Activated naive CD8-positive, alpha-beta T cell treated with anti-CD3 and anti-CD28 coated beads, Interleukin-2, amount 10 ng/mL, durations not matched to agents 7 days and 5 days (primary cell): ENCODE data around the gene ZSCAN5B. TPM values are rescaled to one million over a fixed set of nuclear protein-coding genes. Genes with fewer than 3 reads are reported as not detected.

Experiments
- ATAC-seq: fragments of 150-1000 bp; cut with Tn5 transposase; one replicate; pipeline ENCODE4 v1.10.0; 2021; ENCODE audit warnings: low read depth, moderate library complexity
- POLR2A ChIA-PET: fragments of 350-600 bp; sonication (Branson Sonifier 250); formaldehyde crosslinking; loops from one replicate; lab custom pipeline; 2021; ENCODE audit warnings: antibody characterized with exemption; lab: Charles Lee
- DNase-seq: peaks from one replicate; pipeline ENCODE4 v3.0.0; 2021
- H3K27ac Mint-ChIP-seq: one replicate; pipeline ENCODE4 v1.8.0; 2022; ENCODE audit warnings: mild to moderate bottlenecking, mixed read lengths
- H3K27me3 Mint-ChIP-seq: one replicate; pipeline ENCODE4 v1.8.0; 2022; ENCODE audit warnings: mild to moderate bottlenecking, moderate library complexity, mixed read lengths
- H3K36me3 Mint-ChIP-seq: one replicate; pipeline ENCODE4 v1.8.0; 2021; ENCODE audit warnings: mild to moderate bottlenecking, mixed read lengths
- H3K4me1 Mint-ChIP-seq: one replicate; pipeline ENCODE4 v1.8.0; 2021; ENCODE audit warnings: mixed read lengths
- H3K4me3 Mint-ChIP-seq: one replicate; pipeline ENCODE4 v1.8.0; 2022; ENCODE audit warnings: mild to moderate bottlenecking, moderate library complexity, mixed read lengths
- H3K9me3 Mint-ChIP-seq: one replicate; pipeline ENCODE4 v1.8.0; 2021; ENCODE audit warnings: mixed read lengths
- total RNA-seq, 2 experiments: library from RNA; stranded (reverse); gene quantifications; one replicate each; pipeline ENCODE4 v1.2.3, GENCODE V29; 2021

The ZSCAN5B gene
- total RNA-seq, 2 experiments from 2014 or later: 0.20 TPM; not detected in 1

DNA sequence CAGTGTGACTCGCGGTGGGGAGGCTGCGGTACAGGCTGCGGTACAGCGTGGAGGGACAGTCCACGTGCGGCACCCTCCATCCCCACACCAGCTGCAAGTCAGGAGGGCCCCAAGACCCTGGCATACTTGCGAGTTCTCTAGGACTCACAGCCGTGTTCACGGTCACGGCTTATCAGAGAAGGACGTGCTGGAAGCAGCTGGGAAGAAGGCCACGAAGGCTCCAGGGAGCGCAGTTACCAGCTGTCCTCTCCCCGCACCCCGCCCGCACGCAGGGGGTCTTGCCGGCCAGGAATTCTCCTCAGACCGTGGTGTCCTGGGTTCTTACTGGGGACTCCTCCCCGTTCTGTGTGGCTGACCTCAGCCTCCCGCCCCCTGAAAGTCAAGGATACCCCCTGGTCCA is 50.3 kb downstream of the ZSCAN5B start:
- POLR2A ChIA-PET: interaction anchor here (0.6 to 1.1 kb wide), 2 partner anchors 26 to 725 kb away, joined by 4 to 7 read pairs; partner anchors contain the start of gene ZNF787
- peaks cover 16% of the 10 kb centered on the region for H3K4me1 Mint-ChIP-seq
- peaks cover 3% of the 10 kb centered on the region for H3K9me3 Mint-ChIP-seq
- no peaks in the 10 kb centered on the region for H3K27me3 Mint-ChIP-seq
- ATAC-seq: no peak
- H3K27ac Mint-ChIP-seq: no peak overlapping the region
- peaks cover 20% of the 10 kb centered on the region for H3K36me3 Mint-ChIP-seq
- no peak overlapping the region for H3K4me3 Mint-ChIP-seq
- DNase-seq: no peak

DNA sequence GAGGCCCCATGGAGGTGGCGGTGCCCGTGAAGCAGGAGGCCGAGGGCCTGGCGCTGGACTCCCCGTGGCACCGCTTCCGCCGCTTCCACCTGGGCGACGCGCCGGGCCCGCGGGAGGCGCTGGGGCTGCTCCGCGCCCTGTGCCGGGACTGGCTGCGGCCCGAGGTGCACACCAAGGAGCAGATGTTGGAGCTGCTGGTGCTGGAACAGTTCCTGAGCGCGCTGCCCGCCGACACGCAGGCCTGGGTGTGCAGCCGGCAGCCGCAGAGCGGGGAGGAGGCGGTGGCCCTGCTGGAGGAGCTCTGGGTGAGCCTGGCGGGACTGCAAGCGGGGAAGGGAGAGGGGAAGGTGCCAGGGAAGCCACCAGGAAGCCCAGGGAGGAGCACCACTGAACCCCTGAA is 50.7 kb downstream of the ZSCAN5B start:
- POLR2A ChIA-PET: interaction anchor here (0.6 to 1.1 kb wide), 2 partner anchors 26 to 724 kb away, joined by 4 to 7 read pairs; partner anchors contain the start of gene ZNF787
- H3K4me3 Mint-ChIP-seq: no peak overlapping the region
- H3K27me3 Mint-ChIP-seq: no peaks in the 10 kb centered on the region

DNA sequence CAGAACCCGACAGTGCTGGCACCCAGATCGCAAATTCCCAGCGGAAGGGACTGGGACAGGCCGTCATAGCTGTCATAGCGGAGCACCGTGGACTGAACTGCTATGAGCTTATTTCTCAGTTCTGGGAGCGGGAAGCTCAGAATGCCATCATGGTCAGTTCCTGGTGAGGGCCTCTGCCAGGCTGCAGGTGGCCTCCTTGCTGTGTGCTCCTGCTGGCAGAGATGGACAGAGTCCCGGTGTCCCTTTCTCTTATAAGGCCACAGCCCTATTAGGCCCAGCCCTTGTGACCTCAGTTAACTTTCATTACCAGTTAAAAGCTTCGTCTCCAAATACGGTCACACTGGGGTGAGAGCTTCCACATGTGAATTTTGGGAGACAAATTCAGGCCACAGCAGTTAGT is 51.9 kb downstream of the ZSCAN5B start:
- ATAC-seq: no peak
- peaks cover 21% of the 10 kb centered on the region for H3K4me1 Mint-ChIP-seq
- no peak overlapping the region for H3K27ac Mint-ChIP-seq
- no peak for DNase-seq
- POLR2A ChIA-PET: no interaction called here
- H3K27me3 Mint-ChIP-seq: no peaks in the 10 kb centered on the region
- H3K9me3 Mint-ChIP-seq: peaks cover 3% of the 10 kb centered on the region
- H3K4me3 Mint-ChIP-seq: no peak overlapping the region
- peaks cover 20% of the 10 kb centered on the region for H3K36me3 Mint-ChIP-seq

More for the DNA sequence above, 50.7 kb downstream of the ZSCAN5B start:
- Mint-ChIP-seq H3K9me3 (peaks cover 3% of the 10 kb centered on the region), H3K27ac (no peak overlapping the region), H3K4me1 (peaks cover 20% of the 10 kb centered on the region), H3K36me3 (peaks cover 20% of the 10 kb centered on the region)
- ATAC-seq (no peak), DNase-seq (no peak)

DNA sequence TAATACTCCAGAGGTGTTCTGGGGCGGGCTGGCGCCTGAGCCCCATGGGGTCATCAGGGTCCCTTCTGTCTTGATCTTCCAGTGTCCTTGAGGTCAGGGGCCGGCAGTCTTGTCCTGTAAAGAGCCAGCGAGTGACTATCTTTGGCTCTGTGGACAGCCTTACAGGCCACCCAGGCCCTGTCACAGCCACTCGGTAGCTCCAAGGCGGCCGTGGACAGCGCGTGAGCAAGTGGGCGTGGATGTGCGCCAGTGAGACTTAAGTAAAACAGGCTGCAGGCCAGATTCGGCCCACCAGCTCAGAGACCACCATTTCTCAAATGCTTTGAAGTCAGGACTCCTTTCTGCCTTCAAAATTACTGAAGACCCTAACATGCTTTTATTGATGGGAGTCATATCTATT is 52.8 kb downstream of the ZSCAN5B start:
- DNase-seq: no peak
- POLR2A ChIA-PET: no interaction called here
- H3K4me3 Mint-ChIP-seq: no peak overlapping the region
- peaks cover 13% of the 10 kb centered on the region for H3K36me3 Mint-ChIP-seq
- H3K4me1 Mint-ChIP-seq: peaks cover 25% of the 10 kb centered on the region
- H3K27me3 Mint-ChIP-seq: no peaks in the 10 kb centered on the region
- H3K27ac Mint-ChIP-seq: no peak overlapping the region
- H3K9me3 Mint-ChIP-seq: peaks cover 3% of the 10 kb centered on the region
- ATAC-seq: no peak

DNA sequence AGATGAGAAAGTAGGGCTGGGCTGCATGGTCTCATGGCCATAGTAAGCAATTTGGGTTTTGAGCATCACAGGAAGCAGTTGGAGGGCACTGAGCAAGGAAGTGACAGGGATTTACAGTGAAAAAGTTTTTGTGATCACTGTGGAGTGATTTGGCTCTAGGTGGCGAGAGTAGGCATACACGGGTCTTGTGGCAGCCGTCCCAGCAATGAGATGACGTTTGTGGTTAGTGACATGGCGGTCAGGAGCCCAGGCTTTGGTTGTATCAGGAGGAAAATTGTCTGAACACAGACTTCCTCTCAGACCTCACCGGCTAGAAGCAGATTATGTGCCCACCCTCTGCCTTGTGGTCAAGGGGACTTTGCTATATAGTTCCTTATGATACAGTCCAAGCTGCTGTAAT is 53.2 kb downstream of the ZSCAN5B start:
- Mint-ChIP-seq H3K4me3 (peak overlapping the region; percentile 20), H3K27ac (peak overlapping the region; percentile 49), H3K9me3 (no peaks in the 10 kb centered on the region), H3K36me3 (peaks cover 10% of the 10 kb centered on the region), H3K4me1 (peaks cover 29% of the 10 kb centered on the region), H3K27me3 (no peaks in the 10 kb centered on the region)
- ATAC-seq (no peak), DNase-seq (no peak)
- POLR2A ChIA-PET: no interaction called here

DNA sequence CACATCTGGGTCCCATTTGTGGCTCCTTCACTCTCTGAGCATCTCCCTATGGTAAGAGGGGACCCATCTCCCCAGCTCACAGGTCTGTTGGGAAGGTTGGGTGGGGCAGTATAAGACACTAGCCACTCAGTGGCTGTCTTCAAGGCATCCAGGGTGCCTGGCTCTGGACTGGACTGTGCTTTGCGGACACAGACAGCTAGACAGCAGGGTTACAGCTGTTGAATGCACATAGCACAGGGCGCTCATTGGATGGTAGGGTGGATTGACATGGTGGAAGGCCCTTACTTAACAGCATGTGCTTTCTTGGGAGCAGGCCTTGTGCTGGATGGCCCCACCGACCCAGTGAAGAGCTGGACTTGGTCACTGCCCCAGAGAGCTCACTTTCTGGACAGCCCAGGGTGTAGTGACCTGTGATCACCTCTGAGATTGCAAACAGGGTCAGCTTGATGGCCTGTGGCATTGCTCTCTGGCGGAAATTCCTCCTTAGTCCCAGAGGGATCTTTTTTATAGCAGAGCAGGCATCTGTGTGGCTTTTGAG is 54.6 kb downstream of the ZSCAN5B start:
- Mint-ChIP-seq H3K36me3 (peaks cover 2% of the 10 kb centered on the region), H3K4me1 (peaks cover 29% of the 10 kb centered on the region), H3K4me3 (no peak overlapping the region), H3K9me3 (no peaks in the 10 kb centered on the region), H3K27ac (no peak overlapping the region), H3K27me3 (no peaks in the 10 kb centered on the region)
- no peak for DNase-seq
- POLR2A ChIA-PET: interaction anchor here (4.2 kb wide), 1 partner anchor 21 kb away, joined by 35 read pairs; the partner anchor contains the start of gene ZNF787
- ATAC-seq: no peak

DNA sequence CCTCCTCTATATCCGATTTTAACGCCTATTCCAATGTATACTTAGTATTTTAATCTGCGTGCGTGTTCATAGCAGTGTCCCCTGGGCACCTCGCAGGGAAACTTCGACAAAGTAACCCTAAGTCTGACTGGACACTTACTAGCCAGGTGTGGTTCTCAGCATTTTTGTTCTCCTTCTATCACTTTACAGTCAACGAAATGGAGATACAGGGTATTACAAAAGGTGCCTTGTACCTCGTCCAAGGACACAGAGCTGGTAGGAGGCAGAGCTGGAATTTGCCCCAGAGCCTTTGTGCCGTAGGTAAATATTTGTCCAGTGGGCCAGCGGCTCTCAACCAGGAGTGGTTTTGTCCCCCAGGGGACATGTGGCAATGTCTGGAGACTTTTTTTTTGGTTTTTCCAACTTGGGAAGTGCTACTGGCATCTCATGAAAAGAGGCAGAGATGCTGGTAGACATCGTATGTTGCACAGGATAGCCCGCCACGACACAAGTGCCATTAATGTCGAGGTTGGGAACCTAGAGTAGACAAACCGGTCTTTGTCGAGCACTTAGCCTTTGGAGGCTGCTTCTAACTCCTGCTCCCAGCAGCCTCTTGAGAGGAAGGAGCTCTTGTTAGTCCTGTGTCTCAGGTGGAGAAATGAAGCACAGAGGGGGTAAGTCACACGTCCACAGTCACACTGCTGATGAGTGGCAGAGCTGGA is 55.3 kb downstream of the ZSCAN5B start:
- peak overlapping the region; percentile 88 for H3K4me3 Mint-ChIP-seq
- DNase-seq (no peak), ATAC-seq (no peak)
- H3K36me3 Mint-ChIP-seq: peaks cover 1% of the 10 kb centered on the region
- H3K27ac Mint-ChIP-seq: peak overlapping the region; percentile 73
- no peaks in the 10 kb centered on the region for H3K27me3 Mint-ChIP-seq
- no peaks in the 10 kb centered on the region for H3K9me3 Mint-ChIP-seq
- H3K4me1 Mint-ChIP-seq: peaks cover 29% of the 10 kb centered on the region
- POLR2A ChIA-PET: interaction anchor here (1.3 to 4.2 kb wide), 2 partner anchors 21 to 61 kb away, joined by 3 to 35 read pairs; partner anchors contain the start of gene ZNF787

DNA sequence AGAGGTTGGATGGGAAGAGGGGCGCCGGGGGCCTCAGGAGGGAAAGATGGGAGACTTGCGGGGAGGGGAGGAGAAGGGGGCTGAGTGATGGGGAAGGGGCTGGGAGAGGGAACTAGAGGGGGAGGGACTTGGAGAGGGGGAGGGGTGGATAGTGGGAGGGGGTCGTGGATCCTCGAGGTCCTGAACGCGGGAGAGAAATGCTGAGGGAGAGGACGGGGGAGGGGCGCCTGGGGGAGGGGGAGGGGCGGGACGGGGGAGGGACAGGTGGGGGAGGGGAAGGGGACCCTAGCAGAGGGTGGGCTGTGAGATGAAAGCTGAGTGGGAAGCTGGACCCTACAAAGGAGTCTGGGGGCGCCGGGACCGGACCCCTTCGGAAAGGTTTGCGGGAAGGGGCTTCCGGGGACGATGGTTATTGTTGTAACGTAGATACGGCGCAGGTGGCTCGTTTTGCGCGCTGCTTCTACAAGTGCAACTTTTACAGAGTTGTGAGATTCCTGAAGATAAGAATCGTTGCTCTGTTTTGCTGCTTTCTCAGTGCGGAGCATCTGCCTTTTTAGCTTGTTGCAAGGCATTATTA is 56.1 kb downstream of the ZSCAN5B start:
- ATAC-seq (no peak), DNase-seq (peak; percentile 49)
- Mint-ChIP-seq H3K27me3 (no peaks in the 10 kb centered on the region), H3K4me3 (peak overlapping the region; percentile 88), H3K36me3 (peaks cover 1% of the 10 kb centered on the region), H3K27ac (peak overlapping the region; percentile 88), H3K9me3 (no peaks in the 10 kb centered on the region), H3K4me1 (peaks cover 29% of the 10 kb centered on the region)
- POLR2A ChIA-PET: interaction anchor here (1.3 to 4.2 kb wide), 3 partner anchors 19 to 61 kb away, joined by 3 to 35 read pairs (median 3); partner anchors contain the start of gene ZNF787

DNA sequence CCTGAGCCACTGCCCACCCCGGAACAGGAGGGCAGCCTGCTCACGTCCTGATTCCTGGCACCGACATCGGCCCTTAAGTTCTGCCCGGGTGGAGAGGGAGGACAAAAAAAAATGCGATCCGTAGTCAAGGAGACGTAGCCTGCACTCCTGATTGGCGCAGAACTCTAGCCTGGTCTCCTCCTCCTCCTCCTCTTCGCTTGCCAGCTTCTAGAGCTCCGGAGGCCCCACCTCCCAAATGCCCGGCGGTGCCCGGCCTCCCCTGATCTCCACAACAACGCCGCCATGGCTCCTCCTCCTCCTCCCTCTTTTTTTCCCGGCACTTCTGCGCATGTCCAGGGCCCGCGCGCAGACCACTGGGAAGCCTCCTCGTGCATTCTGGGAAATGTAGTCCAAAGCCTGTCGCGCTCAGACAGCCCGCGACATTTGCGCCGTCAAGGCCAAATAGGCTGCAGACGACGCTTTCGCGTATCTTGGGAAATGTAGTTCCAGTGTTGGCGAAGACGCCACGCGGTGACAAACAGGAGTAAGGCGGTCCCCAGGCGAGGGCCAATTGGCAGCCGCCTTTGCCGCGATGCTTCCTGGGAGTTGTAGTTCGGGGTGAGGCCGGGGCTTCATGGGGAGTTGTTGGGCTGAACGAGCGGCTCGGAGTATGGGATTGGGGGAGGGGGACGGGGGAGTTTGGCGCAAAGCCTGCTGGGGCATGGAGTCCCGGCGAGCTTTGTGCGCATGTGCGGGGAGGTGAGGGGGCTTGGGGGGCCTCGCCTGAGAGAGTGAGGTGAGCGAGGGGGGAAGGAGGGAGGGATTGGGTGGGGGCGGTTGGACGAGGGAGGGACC is 56.8 kb downstream of the ZSCAN5B start, which contains the start of gene ZNF444:
Gene ZNF444, plus strand, starts transcription at position 705 of the 834 bp plus-strand sequence. CDS start 5,625 bp downstream, outside the sequence.
- DNase-seq: peak; percentile 95
- POLR2A ChIA-PET: interaction anchor here (1.3 to 4.2 kb wide), 4 partner anchors 19 to 60 kb away, joined by 3 to 35 read pairs (median 4); partner anchors contain the start of gene ZNF787
- no peaks in the 10 kb centered on the region for H3K27me3 Mint-ChIP-seq
- H3K4me1 Mint-ChIP-seq: peaks cover 29% of the 10 kb centered on the region
- no peaks in the 10 kb centered on the region for H3K9me3 Mint-ChIP-seq
- H3K4me3 Mint-ChIP-seq: peak within 1 kb of the TSS; percentile 88
- peak; percentile 88 for ATAC-seq
- peaks cover 1% of the 10 kb centered on the region for H3K36me3 Mint-ChIP-seq
- H3K27ac Mint-ChIP-seq: peak within 1 kb of the TSS; percentile 88

DNA sequence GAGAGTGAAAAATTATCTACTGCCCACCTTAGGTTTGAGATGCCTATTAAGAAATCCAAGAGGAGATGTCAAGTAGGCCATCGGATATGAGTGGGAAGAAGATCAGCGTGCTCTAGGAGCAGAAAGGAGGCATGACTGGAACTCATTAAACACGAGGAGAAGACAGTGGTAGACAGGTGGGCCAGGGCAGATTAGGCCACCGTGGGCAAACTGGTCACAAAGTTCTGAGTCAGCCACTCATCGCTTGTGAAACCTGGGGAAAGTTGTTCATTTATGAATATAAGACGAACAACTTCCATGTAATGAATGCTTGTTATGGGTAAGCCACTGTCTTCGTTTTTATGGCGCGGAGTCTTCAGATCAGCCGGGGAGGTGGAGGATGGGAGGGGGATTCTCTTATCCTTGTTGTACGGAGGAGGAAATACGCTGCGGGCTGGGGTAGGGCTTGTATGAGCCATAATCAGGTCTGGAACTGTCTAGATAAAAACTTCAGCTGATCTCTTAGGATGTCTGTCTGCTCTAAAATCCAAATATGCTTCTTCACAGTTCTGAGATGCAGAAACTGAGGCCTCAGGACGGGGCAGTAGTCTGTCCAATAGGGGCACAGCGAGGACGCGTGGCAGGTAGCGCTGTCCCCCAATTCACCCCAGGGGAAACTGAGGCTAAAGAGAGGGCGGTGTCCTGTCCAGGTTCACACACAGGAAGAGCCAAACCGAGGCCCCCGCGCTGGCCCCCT is 57.6 kb downstream of the ZSCAN5B start:
- Mint-ChIP-seq H3K27ac (peak overlapping the region; percentile 88), H3K27me3 (no peaks in the 10 kb centered on the region), H3K9me3 (no peaks in the 10 kb centered on the region), H3K4me1 (peaks cover 29% of the 10 kb centered on the region), H3K36me3 (peaks cover 1% of the 10 kb centered on the region), H3K4me3 (peak overlapping the region; percentile 88)
- no peak for ATAC-seq
- no peak for DNase-seq
- POLR2A ChIA-PET: interaction anchor here (1.5 to 4.2 kb wide), 3 partner anchors 18 to 21 kb away, joined by 3 to 35 read pairs (median 4); partner anchors contain the start of gene ZNF787
